ENCODE data around the gene DMRT1.
A peak's percentile ranks its signal among the peaks of the same experiment; 100 is the strongest.
"Not testable (repeated sequence)": the region's sequence is repeated elsewhere in the genome, so short reads cannot be mapped to it uniquely, and the experiment has no call there.

DMRT1 gene

GRCh38 chr9:973295-973834 lies 131.9 kb downstream of the DMRT1 start:
- no peak for DNase-seq

DNA sequence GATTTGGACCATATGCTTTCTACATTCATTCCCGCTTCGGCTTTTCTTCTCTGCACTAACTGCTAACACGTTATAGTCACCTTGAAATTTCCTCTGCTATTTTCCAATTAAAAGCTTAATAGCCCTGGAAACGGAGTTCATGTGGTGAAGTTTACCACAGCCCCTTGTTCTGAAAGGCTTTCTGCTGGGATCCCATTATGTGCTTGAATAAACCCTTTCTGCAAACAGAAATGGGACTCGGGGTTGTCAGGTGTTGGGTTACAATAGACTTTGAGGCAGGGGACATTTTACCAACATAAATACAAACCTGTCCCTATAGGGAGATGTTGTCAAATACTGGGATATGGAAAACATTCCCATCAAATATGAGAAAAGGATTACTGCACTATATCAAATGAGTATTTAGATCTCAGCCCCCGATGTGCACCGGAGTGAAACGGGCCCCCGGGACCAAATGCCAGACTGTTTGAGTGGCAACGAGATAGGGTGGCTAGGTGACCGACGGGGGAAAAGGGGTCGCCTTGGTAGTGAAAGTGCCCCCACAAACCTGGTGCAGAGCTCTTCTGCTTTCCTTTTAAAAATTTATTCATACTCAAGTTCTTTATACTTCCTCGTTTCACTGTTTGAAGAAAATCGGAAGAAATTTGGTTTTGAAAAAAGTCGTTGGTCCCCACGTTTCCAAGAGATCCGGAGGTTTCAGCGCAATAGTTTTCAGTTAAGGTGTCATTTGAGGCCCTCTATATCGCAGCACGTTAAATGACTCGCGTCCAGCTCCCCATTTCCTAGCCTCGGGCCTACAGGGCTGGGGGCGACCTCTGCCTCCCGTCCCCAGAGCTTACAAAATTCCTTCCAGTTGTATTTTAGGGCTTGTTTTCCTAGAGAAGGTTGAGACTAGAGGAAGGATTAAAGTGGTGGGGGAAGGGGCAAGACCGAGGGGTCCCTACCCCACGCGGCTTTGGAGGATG lies 132.8 kb downstream of the DMRT1 start:
- DNase-seq = no peak

DNA sequence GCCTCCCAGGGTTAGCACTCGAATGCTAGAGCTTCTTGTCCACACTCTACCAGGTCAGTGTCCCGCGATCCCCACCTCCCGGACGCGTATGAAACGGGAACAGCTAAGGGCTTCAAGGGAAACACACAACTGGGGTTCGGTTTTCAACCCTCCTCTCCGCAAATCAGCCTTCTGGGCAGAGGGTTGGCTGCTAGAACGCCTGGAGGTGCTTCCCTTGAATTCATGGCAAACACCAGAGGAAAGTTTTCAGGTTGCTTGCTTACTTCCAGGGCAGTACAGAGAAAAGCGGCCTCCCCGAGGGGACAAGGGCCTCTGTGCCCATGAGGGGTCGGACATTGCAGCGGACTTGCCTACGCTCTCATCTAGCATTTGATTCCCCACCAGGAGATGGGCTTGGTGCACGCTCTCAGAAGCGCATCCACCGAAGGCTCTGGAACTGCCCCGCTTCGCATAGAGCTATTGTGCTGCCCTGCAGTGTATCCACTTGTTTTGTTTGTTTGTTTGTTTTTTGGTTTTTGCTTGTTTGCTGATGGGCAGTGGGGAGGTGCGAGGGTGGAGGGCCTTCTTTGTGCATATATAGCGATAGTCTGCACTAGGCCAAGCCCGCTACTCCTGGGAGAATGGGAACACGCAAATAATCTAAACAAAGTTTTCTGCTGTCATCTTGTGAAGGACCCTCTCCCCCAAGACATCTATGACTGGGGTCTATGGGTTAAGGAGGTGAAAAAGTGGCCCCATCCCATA lies 133.7 kb downstream of the DMRT1 start:
- no peak for DNase-seq

DNA sequence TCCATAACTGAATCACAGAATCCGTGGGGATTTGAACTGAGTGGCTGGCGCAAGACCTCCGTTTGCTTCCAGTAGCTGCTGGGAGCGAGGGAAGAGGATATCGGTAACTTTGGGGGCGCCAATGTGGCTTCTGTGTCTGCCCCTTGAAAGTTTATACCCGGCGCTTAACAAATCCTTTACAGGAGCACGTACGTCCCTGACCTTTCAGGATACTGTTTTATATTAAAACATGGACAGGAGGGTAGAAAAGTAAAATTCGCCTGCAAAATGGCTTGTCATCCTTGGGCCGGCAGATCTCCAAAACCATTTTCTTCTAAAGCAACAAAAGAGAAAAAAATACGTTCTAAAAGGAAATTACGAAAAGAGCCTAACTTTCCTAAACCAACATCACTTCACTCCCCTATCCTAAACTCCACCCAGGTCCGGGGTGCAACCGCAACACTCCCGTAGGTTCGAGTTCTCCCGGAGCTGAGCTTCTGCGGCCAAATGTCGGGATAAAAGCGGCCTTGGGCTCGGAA lies 134.3 kb downstream of the DMRT1 start:
- no peak for DNase-seq

GRCh38 chr9:976258-976942 lies 134.9 kb downstream of the DMRT1 start, which contains the start of gene DMRT3:
TSS of gene DMRT3 (plus strand) at chr9:976655. CDS start at chr9:977002, 347 bp downstream.
- no peak for DNase-seq

DNA sequence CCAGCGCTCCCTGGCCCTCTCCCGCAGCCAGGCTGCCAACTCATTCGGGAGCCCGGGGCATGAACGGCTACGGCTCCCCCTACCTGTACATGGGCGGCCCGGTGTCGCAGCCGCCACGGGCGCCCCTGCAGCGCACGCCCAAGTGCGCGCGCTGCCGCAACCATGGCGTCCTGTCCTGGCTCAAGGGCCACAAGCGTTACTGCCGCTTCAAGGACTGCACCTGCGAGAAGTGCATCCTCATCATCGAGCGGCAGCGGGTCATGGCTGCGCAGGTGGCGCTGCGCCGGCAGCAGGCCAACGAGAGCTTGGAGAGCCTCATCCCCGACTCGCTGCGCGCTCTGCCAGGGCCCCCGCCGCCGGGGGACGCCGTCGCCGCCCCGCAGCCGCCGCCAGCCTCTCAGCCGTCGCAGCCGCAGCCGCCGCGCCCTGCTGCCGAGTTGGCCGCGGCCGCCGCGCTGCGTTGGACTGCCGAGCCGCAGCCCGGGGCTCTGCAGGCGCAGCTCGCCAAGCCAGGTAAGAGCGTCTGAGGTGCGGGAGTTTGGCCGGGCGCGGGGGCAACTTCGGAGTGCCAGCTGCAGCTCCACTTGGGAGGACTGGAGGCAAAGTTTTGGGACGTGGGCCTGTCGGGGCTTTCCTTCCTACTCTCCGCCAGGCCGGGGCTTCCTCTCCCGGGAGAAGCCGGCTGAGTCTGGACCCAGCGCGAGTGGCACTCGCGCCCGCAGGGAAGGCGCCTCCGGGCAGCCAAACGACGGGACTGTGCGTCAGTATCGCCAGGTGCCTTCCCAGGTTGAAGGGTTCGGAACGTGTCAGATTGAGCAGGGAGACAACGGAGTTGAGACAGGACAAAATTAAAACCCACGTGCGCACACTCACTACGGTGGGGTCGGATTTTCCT lies 135.7 kb downstream of the DMRT1 start:
- no peak for DNase-seq

DNA sequence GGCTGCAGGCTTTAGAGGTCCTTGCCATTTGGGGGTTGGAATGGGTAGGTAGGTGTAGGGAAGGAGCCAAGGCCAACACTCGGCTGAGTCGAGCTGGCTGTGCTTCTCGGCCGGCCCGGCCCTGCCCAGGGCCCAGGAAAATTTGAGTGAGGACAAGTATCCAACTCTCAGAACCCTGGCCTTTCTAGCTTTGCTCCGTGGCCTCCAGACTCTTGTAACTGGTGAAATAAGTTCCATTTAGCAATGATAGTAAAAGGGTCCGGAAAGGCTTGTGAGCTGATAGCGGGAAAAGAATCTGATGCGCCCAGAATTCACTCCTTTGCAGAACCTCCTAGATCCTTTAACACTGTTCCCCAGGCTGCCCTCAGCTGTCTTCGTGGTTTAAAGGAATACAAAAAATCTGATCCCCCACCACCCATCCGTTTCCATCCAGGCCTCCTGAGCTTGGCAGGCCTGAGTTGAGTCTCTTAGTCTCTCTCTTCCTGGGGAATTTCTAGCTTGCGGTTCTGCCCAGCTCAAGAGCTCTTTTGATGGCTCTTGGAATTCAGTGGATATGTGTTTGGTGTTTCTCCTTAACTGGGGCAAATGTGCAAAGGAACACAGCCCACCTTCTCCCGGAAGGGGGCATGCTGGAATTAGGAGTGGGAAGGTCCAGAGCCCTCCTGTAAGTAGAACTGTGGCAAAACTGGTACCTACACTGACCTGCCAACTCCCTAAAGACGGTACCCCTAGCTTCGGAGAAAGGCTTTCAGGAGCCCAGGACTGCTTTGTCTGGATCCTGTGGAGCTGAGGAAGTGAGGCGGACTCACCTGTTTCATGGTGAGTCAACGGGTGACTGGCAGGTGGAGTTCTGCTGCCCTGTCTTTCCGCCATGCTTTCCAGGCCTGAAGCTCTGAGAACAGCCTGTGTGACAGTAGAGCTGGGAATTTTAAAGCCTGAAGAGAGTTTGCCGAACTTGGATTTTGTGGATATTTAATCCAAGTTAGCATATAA lies 136.6 kb downstream of the DMRT1 start:
- DNase-seq = no peak

- DNase-seq = no peak
Measured at GRCh38 chr9:979983-980382, 138.5 kb downstream of the DMRT1 start.

DNA sequence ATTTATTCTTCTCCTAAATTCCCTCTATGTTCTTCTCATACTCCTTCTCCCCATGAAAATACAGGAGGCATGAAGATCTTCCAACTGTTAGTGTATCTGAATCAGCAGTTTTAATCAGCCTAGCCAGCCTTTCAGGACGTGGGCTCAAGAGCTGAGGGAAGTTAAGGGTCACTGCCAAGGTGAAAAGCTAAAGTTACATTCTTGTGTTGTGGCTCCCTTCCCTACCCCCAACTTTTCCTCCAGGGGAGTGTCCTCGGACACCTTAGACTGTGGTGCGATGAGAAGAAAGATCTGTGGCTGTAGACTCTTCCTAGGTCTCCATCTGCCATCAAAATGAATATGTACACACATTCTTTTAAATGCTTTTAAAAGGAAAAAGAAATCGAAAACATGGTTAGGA lies 139.1 kb downstream of the DMRT1 start:
- DNase-seq = no peak

GRCh38 chr9:981491-981898 lies 140.0 kb downstream of the DMRT1 start:
- DNase-seq = no peak

GRCh38 chr9:982394-983230 lies 141.1 kb downstream of the DMRT1 start:
- no peak for DNase-seq

- DNase-seq = peak; percentile 26
Measured at GRCh38 chr9:994005-994404, 152.5 kb downstream of the DMRT1 start.

DNA sequence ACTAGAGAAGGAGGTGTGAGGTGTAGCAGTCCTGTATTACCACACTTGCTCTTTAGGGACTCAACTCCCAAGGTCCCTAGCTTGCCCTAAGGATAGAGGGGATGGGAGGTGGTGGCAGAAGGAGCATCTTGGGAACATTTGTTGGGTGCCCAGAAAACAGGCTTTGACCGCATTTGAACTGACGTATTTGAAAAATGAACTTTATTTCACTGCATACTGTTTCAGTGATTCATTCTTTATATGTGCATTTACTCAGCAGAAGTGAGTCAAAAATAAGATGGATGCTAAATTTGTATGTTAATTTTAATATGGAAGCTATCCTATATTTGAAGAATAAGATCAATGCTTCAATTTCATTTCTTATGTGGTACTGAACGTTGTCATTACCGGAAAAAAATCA lies 153.7 kb downstream of the DMRT1 start:
- DNase-seq = no peak

DNA sequence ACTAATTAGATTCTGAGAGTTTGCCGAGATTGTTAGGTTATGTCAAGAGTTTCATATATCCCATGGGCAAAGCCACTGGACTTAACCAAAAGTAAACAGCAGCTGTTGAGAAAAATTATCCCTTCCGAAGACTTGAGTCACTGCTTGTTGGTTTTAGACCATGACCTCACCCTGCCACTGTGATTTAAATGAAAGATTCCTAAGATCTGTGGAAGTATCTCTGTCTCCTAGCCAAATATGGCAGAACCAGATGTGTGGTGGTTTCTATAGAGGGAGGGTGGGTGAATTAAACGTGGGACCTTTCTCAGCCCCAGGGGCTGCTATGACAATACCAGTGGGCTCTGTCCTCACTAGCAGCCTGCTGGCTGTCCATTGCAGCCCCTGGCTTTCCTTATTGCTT lies 154.3 kb downstream of the DMRT1 start:
- DNase-seq = no peak

GRCh38 chr9:998299-999110 lies 157.0 kb downstream of the DMRT1 start:
- DNase-seq = not testable (repeated sequence)

GRCh38 chr9:1001838-1002237 lies 160.3 kb downstream of the DMRT1 start:
- no peak for DNase-seq

GRCh38 chr9:1002678-1003077 lies 161.2 kb downstream of the DMRT1 start:
- DNase-seq = no peak

GRCh38 chr9:1005043-1005667 lies 163.7 kb downstream of the DMRT1 start:
- no peak for DNase-seq
